ENCODE data around the gene INKA2. TPM values are rescaled to one million over a fixed set of nuclear protein-coding genes. Genes with fewer than 3 reads are reported as not detected.

INKA2 gene
- total RNA-seq, 1 donor from 2014 or later: 10.4 TPM

DNA sequence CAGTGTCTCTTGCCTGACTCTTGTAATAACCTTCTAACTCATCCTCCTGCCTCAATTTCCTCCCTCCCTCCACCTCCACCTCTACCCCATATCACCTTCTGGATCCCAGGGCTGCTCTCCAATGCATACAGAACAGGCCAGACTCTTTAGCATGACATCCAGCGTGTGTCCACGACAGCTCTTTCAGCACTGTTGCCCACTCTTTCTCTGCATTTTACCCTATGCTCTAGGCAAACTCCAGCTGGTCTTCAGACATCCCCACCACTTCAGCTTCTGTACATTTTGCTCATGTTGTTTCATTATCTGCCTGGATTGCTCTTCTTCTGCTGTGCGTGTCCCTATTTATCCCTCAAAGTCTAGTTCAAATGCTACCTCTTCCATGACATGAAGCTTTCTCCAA, 4.8 kb downstream of the INKA2 start:
- no peak for DNase-seq (ENCODE audit: extremely low read depth, low read depth, low spot score)

DNA sequence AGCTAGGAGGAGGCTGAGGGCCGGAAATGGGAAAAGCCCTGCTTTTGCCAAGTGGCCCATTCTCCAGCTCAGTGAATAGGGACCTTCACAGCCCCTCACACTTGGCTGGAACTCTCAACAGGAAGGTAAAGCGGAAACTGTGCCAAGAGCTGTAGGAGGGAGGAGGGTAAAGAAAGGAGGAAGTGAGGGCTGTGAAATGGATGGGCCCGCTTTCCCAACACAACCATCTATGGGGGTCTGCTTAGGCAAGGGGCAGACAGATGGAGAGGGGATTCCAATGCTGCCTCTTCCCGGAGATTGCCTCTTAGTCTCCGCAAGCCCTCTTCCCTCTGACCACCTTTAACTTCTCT, 5.2 kb downstream of the INKA2 start:
- no peak for DNase-seq (ENCODE audit: extremely low read depth, low read depth, low spot score)

DNA sequence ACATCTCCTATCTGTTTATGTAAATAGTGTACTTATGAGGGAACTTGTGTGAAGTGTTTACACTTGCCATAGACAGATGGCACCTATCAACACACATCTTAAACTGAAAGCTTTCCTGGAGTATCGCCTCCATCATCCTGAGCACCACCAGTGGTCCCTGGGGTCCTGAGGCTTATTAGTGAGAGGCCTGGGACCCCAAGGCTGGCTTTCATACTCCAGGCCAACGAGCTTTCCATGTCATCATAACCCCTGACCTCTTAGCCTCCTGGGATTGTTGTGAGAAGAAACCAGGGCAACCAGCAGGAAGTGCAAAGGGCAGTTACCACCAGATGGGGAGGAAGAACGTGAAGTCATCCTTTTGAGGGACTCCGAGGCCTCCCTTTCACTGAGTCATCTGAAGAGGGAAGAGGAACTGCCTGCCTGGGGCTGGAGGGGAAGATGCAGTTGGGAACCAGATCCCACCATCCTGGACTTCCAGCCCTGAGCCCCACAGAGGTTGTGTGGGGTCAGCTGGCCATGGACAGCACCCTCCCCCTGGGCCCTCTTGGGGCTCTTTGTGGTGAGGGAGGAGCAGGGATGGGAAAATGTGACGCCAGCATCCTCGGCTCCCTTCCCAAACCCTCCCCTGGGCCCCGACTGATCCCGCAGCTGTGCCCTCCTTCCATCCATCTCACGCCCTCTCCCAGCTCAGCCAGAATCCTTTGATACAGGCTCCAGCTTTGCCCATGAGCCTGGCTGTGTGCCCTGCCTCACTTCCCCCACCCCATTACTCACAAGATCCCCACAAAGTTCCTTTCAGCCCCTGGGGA, 5.8 kb downstream of the INKA2 start:
- DNase-seq (ENCODE audit: extremely low read depth, low read depth, low spot score): peak; percentile 89

DNA sequence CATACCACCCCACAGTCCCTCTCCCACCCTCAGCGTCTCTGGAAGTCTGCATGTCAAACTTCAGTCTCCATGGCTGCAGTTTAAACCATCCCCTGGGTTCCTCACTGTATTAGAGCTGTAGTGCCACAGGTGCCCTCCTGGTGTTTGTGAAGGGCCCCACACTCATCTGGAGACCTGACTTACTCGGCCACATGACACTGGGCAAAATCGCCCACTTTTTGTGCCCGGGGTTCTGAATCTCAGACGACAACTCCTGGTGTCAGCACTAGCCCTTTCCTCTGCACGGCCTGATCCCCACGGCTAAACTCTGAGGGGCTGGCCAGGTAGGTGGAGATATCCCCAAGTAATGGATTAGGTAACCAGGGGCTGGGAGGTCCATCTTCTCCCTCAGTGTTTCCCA, 6.5 kb downstream of the INKA2 start:
- no peak for DNase-seq (ENCODE audit: extremely low read depth, low read depth, low spot score)

DNA sequence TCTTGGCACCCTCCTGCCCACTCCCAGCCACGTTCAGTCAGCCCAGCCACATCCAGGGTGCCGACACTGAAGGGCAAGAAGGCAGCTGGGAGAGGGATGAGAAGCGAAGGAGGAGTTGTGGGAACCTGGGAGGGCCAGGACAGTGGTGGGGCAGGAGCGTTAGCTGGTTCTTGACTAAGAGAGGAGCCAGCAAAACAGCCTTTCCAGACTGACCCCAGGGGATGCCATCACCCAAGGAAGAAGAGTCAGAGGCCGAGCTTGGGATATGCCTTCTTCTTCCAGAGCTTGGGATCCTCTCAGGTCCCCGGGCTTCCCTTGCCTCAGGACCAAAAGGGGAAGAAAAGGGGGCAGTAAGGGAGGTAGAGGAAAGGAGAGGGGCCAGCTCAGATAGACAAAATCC, 7.2 kb downstream of the INKA2 start:
- DNase-seq (ENCODE audit: extremely low read depth, low read depth, low spot score): no peak

DNA sequence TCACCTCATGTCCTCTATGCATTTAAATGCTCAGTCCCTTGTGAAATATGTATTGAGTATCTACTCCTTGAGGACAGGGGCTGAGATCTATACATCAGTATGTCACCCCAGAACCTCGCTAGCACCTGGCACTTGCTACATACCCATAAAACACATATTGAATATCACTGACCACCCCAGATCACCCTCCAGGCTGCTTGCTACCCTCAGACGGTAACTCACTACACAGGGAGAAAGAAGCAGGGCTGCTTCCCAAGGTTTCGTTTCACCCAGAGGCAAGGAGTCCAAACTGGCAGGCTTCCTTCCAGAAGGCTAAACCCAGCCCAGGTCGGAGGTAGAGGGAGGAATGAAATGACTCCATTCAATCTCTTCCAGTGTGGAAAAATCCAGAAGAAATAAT, 8.5 kb downstream of the INKA2 start:
- DNase-seq (ENCODE audit: extremely low read depth, low read depth, low spot score): no peak

DNA sequence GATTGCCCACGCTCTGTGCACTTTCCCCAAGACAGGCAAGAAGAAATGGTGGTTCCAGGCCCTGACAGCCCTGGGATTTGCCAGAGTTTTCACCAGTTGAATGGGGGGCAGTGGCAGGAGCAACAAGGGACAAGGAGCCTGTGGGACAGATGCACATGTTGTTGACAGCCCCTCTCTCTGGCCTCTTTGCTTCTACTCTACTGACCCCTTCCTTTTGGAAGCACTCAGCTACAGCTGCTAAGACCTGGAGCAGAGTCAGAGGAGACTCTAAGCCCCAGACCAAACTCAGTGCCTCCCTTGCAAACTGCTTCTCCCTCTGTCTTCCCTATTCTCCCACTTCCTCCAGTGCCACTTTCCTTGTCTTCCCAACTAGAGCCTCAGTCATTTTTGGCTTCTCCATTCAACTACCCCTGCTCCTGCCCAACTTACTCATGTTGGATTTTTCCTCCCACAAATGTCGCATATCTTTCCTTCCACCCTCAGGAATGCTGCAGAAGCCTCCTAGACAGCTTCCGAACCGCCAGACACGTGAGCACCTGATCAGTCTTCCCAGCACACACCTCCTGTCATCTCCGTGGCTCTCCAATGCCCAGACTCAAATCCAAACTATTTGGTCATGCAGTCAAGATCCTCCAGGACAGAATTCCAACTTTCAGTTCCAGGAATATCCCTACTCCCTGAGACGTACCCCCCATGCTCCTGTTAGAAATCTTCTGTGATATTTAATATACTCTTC, 9.1 kb downstream of the INKA2 start:
- no peak for DNase-seq (ENCODE audit: extremely low read depth, low read depth, low spot score)

DNA sequence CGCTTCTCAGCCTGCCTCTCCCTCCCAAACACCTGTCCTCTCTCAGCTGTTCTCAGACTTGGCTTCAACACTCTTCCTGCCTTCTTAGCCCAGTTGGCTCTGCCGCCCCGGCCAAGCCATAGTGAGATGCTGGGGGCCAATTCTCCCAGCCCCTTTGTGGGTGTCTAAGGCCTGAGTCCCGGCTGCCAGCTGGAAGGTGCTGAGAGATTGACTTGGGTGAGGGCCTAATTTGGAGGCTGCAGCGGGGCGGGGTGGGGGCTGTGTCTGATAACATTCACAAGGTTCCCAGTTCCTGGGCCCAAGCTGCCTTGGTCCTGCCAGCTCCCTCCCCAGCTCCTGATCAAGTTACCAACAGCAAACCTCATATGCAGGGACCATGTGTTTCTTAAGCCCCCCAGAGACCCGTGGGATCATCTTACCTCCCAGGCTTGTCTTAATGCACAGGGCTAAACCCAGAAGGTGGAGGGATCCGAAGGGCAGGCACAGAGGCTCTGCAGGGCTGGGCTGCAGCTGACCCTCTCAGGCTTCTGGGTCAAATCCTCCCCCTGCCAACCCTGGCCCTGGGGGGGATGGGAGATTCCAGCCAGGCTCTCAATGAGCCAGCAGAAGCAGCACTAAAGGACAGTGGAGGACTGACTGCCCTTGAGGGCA, 9.8 kb downstream of the INKA2 start:
- DNase-seq (ENCODE audit: extremely low read depth, low read depth, low spot score): no peak

DNA sequence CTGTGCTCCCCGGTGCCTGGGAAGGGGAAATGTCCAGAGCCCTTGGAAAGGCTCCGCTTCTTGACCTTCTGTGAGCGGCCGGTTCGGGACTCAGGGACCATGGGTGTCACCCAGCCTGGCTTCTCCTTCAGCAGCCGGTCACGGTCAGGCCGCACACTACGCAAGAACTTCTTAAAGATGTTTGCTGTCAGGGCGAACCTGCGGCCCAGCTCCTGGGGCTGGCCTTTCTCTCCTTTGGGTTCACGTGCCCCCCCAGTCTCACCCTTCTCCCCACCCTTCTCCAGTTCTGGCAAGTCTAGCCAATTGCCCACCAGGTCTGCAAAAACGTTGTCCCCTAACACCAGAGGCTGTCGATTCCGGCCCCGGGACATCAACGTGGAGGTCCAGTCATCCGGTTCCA, 12.1 kb downstream of the INKA2 start:
- no peak for DNase-seq (ENCODE audit: extremely low read depth, low read depth, low spot score)

DNA sequence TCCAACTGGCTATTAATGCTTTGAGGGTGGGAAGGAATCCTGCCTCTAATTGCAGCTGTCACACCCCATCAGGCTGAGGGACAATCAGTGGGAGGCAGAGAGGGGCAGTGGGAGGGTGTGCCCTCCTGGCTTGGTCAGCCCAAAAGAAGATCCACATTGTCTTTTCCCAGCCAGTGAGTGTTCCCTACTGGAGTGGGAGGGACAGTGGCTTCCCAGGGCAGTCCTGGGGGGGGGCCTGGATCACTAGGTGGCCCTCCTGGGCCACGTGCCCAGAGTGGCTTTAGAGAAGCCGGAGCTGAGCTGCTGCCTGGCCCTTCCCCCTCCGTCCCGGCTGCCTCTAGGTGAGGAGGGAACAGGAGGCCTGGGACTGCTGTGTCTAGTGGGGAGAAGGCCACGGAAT, 14.0 kb downstream of the INKA2 start:
- no peak for DNase-seq (ENCODE audit: extremely low read depth, low read depth, low spot score)

DNA sequence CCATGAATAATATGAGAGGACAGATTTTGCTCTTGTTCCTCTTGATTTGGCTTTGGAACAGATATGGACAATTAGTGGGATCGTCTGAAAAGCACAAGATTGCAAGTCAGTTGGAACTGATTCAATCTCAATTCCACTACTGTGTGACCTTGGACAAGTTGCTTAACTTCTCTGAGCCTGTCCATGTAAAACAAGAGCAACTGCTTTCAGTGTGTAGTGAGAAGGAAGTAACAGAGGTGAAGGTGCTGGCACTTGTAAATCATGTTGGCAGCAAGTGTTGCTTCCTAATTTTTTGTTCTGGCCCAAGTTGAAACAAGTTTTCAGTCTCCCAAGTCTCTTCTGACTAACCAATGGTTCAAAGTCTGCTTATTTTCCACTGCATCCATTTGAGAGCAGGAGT, 15.3 kb downstream of the INKA2 start:
- no peak for DNase-seq (ENCODE audit: extremely low read depth, low read depth, low spot score)

DNA sequence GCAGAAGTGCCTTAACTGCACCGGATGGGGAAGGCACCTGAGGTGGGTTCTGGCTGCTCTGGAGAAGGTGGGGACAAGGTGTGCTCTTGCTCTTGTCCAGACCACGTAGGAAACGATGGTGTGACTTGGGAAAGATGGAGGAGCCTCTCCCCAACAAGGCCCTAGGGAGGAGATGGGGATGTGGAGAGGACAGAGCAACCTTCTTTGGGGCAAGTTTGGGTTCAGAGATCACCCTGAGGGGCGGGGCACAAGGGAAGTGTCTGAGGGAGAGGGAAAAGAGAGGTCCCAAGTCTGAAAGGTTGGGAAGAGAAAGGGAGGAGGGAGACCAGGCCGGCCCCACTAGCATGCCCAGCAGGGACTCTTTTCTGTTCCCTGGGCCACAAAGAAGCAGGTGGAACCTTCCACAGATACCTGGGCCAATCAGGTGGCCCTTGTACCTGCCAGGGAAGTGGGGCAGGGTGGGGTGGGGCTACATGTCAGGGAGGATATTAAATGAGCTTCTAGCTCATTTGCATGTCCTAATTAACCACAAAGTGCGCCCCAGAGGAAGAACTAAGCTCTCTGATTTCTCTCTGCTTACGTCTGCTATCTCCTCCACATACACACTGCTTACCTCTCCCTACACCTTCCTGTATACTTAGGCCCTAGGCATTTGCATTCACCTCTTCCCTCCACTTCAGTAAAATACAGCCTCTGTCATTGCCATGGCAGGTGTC, 15.9 kb downstream of the INKA2 start:
- DNase-seq (ENCODE audit: extremely low read depth, low read depth, low spot score): no peak

DNA sequence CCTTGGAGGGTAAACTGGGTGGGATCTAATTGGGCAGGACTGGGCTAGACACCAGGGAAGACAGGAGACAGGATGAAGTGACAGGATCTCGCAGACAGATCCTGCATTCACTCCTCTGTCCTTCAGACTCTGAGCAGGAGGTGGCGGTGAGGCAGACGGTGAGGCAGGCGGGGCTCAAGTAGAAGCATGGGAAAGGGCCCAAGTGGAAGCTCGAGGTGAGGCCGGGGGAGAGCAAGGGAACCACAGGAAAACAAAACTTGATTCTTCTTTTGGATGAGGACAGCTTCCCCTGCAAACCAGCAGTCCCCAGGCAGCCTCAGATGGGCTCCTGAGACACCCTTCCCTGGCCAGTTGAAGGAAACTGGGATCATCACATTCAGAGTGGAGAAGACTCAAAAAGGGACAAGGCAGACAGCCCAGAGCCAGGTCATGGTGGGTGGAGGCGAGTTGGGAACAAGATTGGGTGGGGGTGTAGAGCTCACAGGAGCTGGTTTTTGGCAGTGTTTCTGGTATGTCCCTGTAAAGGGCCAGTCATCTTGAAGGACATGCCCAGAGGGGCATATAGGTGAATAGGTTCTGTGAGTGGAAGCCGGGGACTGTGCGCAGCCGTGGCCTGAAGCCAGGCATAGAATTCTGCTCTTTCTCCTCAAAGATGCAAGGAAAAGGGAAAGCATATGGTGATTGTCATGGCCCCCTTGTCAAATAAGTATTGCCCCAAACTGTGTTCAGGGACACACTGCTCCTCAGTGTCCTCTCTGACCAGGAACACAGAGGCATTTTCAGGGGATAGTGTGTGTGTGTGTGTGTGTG, 18.0 kb downstream of the INKA2 start:
- no peak for DNase-seq (ENCODE audit: extremely low read depth, low read depth, low spot score)

DNA sequence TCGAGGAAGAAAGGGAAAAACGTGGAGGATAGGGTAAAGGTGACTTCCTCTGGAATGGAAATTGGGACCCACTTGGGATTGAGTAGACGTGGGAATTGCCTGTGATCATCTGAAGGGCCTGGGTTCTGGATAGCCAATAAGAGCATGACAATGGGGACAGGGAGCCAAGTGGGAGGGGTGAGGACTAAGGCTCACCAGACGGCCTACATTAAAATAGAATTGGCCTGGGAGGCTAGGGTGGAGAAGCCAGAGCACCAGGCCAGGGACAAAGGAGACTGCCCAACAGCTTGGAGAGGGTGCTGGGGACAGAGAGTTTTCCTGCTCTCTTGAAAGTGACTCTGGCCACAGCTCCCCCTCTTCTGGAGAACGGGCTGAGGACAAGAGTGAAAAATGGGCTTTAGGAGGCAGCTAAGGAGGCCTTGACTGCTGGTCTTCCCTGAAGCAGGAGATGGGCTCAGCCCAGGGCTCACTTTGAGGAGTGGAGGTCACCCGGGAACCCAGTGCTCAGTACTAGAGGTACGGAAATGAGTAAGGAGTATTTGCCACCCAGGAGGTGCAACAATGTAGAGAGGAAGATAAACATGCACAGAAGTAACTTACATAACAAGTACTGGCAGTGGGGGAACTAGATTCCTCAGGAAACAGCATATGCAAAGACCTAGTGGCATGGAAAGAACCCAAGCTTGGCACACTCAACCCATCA, 18.8 kb downstream of the INKA2 start:
- no peak for DNase-seq (ENCODE audit: extremely low read depth, low read depth, low spot score)

DNA sequence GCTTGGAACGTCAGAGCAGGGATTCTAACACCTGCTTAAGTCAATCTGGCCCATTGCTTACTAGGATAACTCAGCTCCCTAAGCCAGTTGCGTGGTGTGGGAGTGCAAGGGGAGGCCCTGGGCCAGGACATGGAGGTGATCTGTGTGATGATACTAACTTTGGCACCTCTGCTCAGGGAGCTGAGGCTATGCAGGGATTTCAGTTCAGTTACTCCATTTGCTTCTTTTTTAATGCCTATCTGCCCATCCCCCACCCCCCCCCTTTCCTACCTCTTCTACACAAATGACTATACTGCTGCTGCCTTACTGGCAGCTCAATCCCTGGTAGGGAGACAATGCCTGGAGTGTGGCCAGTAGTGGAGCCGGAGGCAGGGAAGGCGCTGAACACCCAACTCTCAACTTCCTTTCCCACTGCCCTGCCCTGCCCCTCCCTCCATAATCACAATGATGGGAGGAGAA, 19.5 kb downstream of the INKA2 start:
- DNase-seq (ENCODE audit: extremely low read depth, low read depth, low spot score): no peak

DNA sequence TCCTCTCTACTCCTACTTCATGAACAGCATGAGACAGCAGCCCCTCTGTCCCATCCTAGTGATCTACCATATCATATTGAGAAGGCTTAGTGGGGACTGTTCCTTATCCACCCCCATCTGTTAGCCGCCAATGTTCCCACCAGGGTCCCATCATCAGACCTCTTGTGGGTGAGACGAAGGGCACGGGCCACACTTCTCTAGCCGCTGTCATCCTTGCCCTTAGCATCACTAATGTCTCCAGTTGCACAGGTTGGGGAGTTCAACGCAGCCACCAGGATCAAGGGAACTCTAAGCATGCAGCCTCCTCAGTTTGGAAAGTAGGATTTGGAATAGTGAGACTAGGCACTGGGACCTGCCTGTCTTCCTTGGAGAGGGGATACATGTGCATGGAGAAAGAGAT, 20.1 kb downstream of the INKA2 start:
- no peak for DNase-seq (ENCODE audit: extremely low read depth, low read depth, low spot score)

DNA sequence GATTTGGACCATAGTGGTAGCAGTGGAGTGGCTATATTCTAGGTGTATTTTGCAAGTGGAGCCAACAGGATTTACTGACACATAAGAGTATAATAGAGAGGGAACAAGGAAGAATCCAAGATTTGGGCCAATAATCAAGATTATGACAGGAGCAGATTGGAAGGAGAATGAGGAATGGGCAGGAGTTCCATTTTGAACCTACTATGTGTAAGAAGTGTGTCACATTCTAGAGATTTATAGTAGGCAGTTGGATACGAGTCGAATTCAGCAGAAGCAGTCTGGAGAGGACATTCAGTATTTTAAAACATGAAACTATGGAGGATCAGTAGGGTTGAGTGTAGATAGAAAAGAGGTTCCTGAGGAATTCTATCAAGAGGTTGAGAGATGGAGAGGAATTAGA, 21.7 kb downstream of the INKA2 start:
- DNase-seq (ENCODE audit: extremely low read depth, low read depth, low spot score): no peak

DNA sequence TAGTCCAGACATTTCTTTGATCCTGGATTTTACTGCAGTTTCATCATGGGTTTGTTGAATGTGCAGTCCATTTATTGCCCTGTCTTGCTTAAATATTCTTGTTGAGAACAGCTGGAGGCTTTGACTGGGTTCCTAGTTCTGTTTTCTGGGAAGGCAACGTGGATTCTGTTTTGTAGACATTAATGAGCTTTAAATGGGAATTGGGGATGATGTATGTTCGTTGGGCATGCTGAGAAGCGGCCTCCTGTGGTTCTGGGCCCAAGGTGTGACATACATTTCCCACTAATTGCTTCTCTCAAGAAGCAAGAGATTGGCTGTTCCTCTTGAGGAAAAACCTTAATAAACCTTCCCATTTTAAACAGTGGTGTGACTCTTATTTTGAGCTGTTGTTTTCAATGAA, 22.9 kb downstream of the INKA2 start:
- DNase-seq (ENCODE audit: extremely low read depth, low read depth, low spot score): no peak

DNA sequence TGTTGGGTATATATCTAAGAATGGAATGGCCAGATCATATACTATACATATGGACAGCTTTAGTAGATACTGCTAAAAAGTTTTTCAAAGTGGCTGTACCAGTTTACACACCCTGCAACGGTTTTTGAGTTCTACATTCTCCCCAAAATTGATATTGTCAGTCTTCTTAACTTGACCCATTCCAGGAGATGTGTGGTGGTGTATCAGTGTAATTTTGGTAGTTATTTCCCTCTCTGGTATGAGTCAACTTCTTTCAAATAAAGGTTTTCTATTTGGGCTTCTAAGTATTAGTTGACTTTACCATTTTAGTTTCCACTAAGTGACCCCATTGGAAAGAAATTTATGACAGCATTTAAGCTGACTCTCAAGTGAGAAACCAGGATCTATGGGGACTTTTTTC, 29.2 kb downstream of the INKA2 start:
- no peak for DNase-seq (ENCODE audit: extremely low read depth, low read depth, low spot score)

DNA sequence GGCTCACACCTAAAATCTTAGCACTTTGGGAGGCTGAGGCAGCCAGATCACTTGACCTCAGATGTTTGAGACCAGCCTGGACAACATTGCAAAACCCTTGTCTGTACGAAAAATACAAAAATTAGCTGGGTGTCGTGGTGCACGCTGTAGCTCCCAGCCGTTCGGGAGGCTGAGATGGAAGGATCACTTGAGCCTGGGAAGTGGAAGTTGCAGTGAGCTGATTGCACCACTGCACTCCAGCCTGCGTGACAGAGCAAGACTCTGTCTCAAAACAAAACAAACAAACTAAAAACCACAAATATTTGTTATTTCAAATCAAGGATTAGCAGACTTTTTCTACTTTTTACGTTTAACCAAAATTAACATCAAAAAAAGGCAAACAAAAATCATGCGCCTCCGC, 31.3 kb downstream of the INKA2 start:
- DNase-seq (ENCODE audit: extremely low read depth, low read depth, low spot score): no peak

All from glomerular endothelial cell (primary cell).